Fibroblast of lung (primary cell): Measurements from ENCODE around the gene ESRRA. TPM values are rescaled to one million over a fixed set of nuclear protein-coding genes. Genes with fewer than 3 reads are reported as not detected.

ENCODE experiments used
- DNase-seq, 2 donors: peaks; one replicate each; pipeline versions ENCODE4 v3.0.0 to v3.0.0-alpha.2; 2010; ENCODE audit warnings: low read depth in 2 of 2
- H2AFZ ChIP-seq: 2 replicates; pipeline ENCODE4 v1.5.1; 2012; ENCODE audit warnings: low read length, control low read depth, inconsistent platforms
- H3K27ac ChIP-seq: 2 replicates; pipeline ENCODE4 v1.5.1; 2011; ENCODE audit warnings: low read length, control low read depth; ENCODE audit not compliant: insufficient read depth
- H3K27me3 ChIP-seq: 2 replicates; pipeline ENCODE4 v1.5.1; 2011; ENCODE audit warnings: mild to moderate bottlenecking, low read length; ENCODE audit not compliant: control insufficient read depth, insufficient read depth
- H3K36me3 ChIP-seq: 2 replicates; pipeline ENCODE4 v1.5.1; 2011; ENCODE audit warnings: low read length; ENCODE audit not compliant: control insufficient read depth, insufficient read depth
- H3K4me1 ChIP-seq: 2 replicates; pipeline ENCODE4 v1.5.1; 2011; ENCODE audit warnings: low read length; ENCODE audit not compliant: control insufficient read depth, insufficient read depth; ENCODE audit errors: extremely low read depth
- H3K4me2 ChIP-seq: 2 replicates; pipeline ENCODE4 v1.5.1; 2011; ENCODE audit warnings: low read length, control low read depth; ENCODE audit not compliant: insufficient read depth; ENCODE audit errors: extremely low read depth
- H3K4me3 ChIP-seq, 4 experiments: fragments of 200-600 bp in 1 of 4; sonication (generic) in 1 of 4; replicated peaks in 1 of 4; 2 replicates each; pipeline ENCODE4 v1.5.1; 2011 to 2016; ENCODE audit warnings: low read length in 4 of 4, low read depth in 3 of 4, mild to moderate bottlenecking in 3 of 4, control low read depth in 2 of 4, inconsistent platforms in 1 of 4, mixed read lengths in 1 of 4; ENCODE audit not compliant: insufficient read depth in 1 of 4; ENCODE audit errors: control extremely low read depth in 1 of 4
- H3K79me2 ChIP-seq: 2 replicates; pipeline ENCODE4 v1.5.1; 2012; ENCODE audit warnings: mild to moderate bottlenecking, low read length, inconsistent platforms; ENCODE audit not compliant: control insufficient read depth, insufficient read depth
- H3K9ac ChIP-seq: 2 replicates; pipeline ENCODE4 v1.5.1; 2011; ENCODE audit warnings: mild to moderate bottlenecking, low read length, control low read depth; ENCODE audit not compliant: insufficient read depth
- H3K9me3 ChIP-seq: 2 replicates; pipeline ENCODE4 v1.5.1; 2012; ENCODE audit warnings: low read depth, low read length; ENCODE audit not compliant: control insufficient read depth, insufficient read depth
- H4K20me1 ChIP-seq: 2 replicates; pipeline ENCODE4 v1.5.1; 2011; ENCODE audit warnings: low read length; ENCODE audit not compliant: control insufficient read depth, insufficient read depth; ENCODE audit errors: extremely low read depth
- EZH2 ChIP-seq: IDR thresholded peaks from 2 replicates; pipeline ENCODE4 v1.5.1; 2012; ENCODE audit warnings: low read length, control low read depth, mild to moderate bottlenecking; ENCODE audit errors: missing control alignments
- polyA plus RNA-seq, 2 donors: library from polyadenylated mRNA; depleted of rRNA in 1 of 2; stranded (reverse) in 1 of 2; unstranded in 1 of 2; fragments of >200 nt; gene quantifications; 2 replicates each; pipeline ENCODE4 v1.2.1, GENCODE V29; 2011 to 2012; ENCODE audit warnings: missing spikeins in 1 of 2
- total RNA-seq: library from RNA; depleted of rRNA; stranded (reverse); fragments of >200 nt; gene quantifications from 2 replicates; pipeline ENCODE4 v1.2.1, GENCODE V29; 2014
- TF ChIP-seq, protein P1 (sequence below), 2 donors: IDR thresholded peaks in 1 of 2; conservative IDR thresholded peaks in 1 of 2; 1 replicate in 1 of 2; 2 replicates in 1 of 2; pipeline ENCODE4 v1.5.1; 2011 to 2012; ENCODE audit warnings: low read length in 2 of 2, control low read depth in 1 of 2, inconsistent platforms in 1 of 2, low read depth in 1 of 2, mild to moderate bottlenecking in 1 of 2

Gene ESRRA
- total and polyA plus RNA-seq, 2 donors (not counting 1 experiment from before 2014, with no cell fraction given): 6.7 to 32.5 TPM

DNA sequence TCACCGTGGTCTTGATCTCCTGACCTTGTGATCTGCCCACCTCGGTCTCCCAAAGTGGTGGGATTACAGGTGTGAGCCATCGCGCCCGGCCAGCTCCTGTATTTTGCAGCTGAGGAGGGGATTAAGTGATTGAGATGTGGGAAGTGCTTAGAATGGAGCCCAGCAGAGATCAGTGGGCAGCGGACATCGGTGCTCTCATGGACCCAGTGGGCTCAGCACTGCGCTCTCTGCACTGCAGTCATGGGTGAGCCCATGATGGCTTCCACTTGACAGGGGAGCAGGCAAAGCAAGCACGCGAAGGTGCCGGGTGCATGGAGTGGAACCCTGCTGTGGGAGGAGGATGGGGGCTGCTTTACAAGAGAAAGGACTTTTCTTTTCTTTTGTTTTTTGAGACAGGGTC, 25.6 kb downstream of the ESRRA start:
- TF ChIP-seq, protein P1, sequence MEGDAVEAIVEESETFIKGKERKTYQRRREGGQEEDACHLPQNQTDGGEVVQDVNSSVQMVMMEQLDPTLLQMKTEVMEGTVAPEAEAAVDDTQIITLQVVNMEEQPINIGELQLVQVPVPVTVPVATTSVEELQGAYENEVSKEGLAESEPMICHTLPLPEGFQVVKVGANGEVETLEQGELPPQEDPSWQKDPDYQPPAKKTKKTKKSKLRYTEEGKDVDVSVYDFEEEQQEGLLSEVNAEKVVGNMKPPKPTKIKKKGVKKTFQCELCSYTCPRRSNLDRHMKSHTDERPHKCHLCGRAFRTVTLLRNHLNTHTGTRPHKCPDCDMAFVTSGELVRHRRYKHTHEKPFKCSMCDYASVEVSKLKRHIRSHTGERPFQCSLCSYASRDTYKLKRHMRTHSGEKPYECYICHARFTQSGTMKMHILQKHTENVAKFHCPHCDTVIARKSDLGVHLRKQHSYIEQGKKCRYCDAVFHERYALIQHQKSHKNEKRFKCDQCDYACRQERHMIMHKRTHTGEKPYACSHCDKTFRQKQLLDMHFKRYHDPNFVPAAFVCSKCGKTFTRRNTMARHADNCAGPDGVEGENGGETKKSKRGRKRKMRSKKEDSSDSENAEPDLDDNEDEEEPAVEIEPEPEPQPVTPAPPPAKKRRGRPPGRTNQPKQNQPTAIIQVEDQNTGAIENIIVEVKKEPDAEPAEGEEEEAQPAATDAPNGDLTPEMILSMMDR (conservative IDR thresholded peaks at IDR 0.05 in 1 of 2, IDR thresholded peaks at IDR 0.05 in 1 of 2; ENCODE audit: low read depth in 1 of 2, low read length in 2 of 2): no peak
- peak; percentile 39 for TF ChIP-seq EZH2
- Histone ChIP-seq H3K27me3 (no peaks in the 10 kb centered on the region), H3K4me1 (peaks cover 14% of the 10 kb centered on the region), H3K9me3 (no peaks in the 10 kb centered on the region), H3K79me2 (no peaks in the 10 kb centered on the region), H3K27ac (no peak overlapping the region), H4K20me1 (no peaks in the 10 kb centered on the region), H3K4me2 (no peak overlapping the region), H2AFZ (no peak overlapping the region), H3K36me3 (no peaks in the 10 kb centered on the region), H3K9ac (no peak overlapping the region), H3K4me3 (no peak overlapping the region)
- no peak for DNase-seq

DNA sequence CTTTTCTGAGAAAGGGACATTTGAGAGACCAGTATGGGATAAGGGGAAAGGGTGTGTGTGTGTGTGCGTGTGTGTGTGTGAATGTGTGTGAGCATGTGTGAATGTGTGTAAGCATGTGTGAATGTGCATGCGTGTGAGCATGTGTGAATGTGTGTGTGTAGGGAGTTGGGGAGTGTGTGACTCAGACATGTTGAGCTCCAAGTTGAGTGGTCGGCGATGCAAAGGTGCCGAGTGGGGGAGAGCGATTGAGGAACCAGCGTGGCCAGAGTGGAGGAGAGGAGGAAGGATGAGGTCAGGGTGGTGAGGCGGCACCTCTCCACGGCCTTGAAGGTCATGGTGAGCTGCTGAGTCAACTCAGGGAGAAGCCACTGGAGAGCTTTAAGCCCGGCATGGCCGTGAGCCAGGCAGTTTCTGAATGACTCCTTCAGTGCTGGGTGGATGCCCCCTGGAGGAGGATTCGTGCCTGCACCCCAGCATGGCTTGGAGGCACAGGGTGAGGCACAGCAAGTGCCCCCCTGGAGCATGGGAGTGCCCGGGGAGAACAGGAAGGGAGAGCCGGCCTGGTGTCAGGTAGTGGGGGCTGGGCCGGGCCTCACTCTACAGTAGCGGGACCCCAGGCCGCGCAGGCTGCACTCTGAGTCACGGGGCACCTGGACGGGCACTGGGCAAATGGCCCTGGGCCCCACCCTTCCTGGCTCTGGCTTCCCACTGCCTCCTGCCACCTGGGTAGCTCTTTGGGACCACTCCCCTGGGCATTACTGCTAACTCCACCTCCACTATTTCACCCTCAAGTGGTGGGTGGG, 26.4 kb downstream of the ESRRA start:
- Histone ChIP-seq H3K4me1 (peaks cover 14% of the 10 kb centered on the region), H3K79me2 (no peaks in the 10 kb centered on the region), H3K27me3 (no peaks in the 10 kb centered on the region), H2AFZ (no peak overlapping the region), H3K27ac (no peak overlapping the region), H3K4me2 (peak overlapping the region; percentile 67), H3K9me3 (no peaks in the 10 kb centered on the region), H3K36me3 (no peaks in the 10 kb centered on the region), H4K20me1 (no peaks in the 10 kb centered on the region), H3K4me3 (no peak overlapping the region), H3K9ac (no peak overlapping the region)
- peak; percentile 83 to 86 for DNase-seq
- TF ChIP-seq EZH2: no peak
- TF ChIP-seq, protein P1 (conservative IDR thresholded peaks at IDR 0.05 in 1 of 2, IDR thresholded peaks at IDR 0.05 in 1 of 2; ENCODE audit: low read depth in 1 of 2, low read length in 2 of 2): peak; percentile 57 to 75

DNA sequence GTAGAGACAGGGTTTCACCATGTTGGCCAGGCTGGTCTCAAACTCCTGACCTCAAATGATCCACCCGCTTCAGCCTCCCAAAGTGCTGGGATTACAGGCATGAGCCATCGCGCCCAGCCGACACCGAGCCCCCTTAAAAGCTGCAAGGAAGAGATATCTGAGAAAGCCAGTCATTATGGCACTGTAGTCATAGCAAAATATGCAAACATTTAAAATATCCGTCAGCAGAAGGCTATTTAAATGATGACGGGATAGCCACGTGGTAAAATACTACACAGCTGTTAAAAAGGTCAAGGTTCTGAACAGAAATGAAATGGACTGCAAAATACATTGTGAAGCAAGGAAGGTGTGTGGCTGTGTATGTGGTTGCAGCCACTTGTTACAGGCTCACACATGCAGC, 28.2 kb downstream of the ESRRA start:
- no peak for TF ChIP-seq EZH2
- TF ChIP-seq, protein P1 (conservative IDR thresholded peaks at IDR 0.05 in 1 of 2, IDR thresholded peaks at IDR 0.05 in 1 of 2; ENCODE audit: low read depth in 1 of 2, low read length in 2 of 2): no peak
- no peak for DNase-seq
- no peaks in the 10 kb centered on the region for H3K9me3 ChIP-seq

More for the DNA sequence above, 28.2 kb downstream of the ESRRA start:
- Histone ChIP-seq H3K79me2 (no peaks in the 10 kb centered on the region), H2AFZ (no peak overlapping the region), H3K4me1 (peaks cover 14% of the 10 kb centered on the region), H3K36me3 (no peaks in the 10 kb centered on the region), H3K27ac (no peak overlapping the region), H3K27me3 (no peaks in the 10 kb centered on the region), H3K4me3 (no peak overlapping the region), H4K20me1 (no peaks in the 10 kb centered on the region), H3K4me2 (no peak overlapping the region), H3K9ac (no peak overlapping the region)
